Measurements from ENCODE around the gene SHB.

SHB gene

DNA sequence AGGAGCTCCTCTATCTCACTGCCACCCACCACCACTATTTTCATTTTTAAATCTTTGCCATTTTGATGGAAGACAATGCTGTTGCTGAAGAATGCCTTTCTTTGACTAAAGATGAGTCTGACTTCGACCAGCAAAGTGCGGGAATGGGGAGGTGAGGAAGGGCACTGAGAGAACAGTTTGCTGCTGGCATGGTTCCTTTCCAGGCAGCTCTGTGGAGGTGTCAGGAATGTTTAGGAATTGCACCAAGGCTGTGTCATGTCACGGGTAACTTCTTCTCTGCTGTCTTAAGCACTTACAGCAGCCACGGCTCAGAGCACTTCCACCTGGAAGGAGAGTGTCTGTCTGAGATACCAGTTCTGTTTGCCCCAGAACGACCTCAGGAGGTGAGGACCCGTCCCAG is 41.4 kb upstream of the SHB start:
- Histone ChIP-seq H3K27me3 (replicated peaks; ENCODE audit: control insufficient read depth, insufficient read depth, low read length) (no peaks in the 10 kb centered on the region; the same call in 1 of the 2 replicates), H3K36me3 (ENCODE audit: control insufficient read depth, insufficient read depth, low read length) (no peaks in the 10 kb centered on the region), H3K4me3 (replicated peaks; ENCODE audit: low read depth, low read length) (no peak overlapping the region)
- TF ChIP-seq, protein P1, sequence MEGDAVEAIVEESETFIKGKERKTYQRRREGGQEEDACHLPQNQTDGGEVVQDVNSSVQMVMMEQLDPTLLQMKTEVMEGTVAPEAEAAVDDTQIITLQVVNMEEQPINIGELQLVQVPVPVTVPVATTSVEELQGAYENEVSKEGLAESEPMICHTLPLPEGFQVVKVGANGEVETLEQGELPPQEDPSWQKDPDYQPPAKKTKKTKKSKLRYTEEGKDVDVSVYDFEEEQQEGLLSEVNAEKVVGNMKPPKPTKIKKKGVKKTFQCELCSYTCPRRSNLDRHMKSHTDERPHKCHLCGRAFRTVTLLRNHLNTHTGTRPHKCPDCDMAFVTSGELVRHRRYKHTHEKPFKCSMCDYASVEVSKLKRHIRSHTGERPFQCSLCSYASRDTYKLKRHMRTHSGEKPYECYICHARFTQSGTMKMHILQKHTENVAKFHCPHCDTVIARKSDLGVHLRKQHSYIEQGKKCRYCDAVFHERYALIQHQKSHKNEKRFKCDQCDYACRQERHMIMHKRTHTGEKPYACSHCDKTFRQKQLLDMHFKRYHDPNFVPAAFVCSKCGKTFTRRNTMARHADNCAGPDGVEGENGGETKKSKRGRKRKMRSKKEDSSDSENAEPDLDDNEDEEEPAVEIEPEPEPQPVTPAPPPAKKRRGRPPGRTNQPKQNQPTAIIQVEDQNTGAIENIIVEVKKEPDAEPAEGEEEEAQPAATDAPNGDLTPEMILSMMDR (IDR thresholded peaks at IDR 0.05; ENCODE audit: insufficient read depth, low read length, poor library complexity, severe bottlenecking) = no peak
- no peak for DNase-seq (ENCODE audit: extremely low read depth, insufficient read length)

DNA sequence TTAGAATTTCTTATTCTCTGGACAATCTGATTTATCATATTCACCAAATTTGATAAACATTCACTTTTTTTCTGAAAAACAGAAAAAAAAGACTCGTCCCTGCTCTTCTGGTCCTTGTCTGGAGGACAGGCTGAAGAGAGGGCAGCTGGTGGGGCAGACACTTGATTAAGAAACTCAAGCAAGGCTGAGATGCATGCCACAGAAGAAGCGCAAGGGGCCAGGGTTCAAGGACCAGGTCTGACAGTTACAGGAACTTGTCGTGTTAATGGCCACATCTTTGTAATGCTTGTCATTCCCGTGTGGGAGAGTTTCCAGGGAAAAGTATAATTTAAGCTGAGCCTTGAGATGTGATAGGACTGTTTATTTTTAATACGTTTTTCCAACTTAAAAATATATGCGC is 40.6 kb upstream of the SHB start:
- no peaks in the 10 kb centered on the region for H3K36me3 ChIP-seq (ENCODE audit: control insufficient read depth, insufficient read depth, low read length)
- DNase-seq (ENCODE audit: extremely low read depth, insufficient read length) = no peak
- no peak overlapping the region for H3K4me3 ChIP-seq (replicated peaks; ENCODE audit: low read depth, low read length)
- no peaks in the 10 kb centered on the region for H3K27me3 ChIP-seq (replicated peaks; ENCODE audit: control insufficient read depth, insufficient read depth, low read length)
- TF ChIP-seq, protein P1 (IDR thresholded peaks at IDR 0.05; ENCODE audit: insufficient read depth, low read length, poor library complexity, severe bottlenecking) = no peak

DNA sequence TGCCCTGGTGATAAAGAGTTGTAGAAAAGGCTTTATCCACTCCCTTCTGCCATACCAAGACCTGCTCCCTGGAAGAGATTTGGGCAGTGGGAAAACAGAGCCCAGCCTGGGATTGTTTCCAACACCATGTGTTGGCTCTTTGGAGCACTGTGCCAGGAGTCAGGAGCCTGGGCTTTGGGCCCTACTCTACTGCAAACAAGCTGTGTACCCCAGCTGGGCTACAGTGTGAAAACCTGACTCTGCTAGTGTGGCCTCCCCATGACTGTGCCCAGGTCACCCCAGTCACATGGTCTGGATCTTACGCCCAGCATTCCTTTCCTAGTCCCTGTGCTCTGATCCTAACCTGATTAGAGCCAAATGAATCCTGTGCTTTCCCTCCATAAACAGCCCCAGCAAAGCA is 39.3 kb upstream of the SHB start:
- TF ChIP-seq, protein P1 (IDR thresholded peaks at IDR 0.05; ENCODE audit: insufficient read depth, low read length, poor library complexity, severe bottlenecking) = no peak

DNA sequence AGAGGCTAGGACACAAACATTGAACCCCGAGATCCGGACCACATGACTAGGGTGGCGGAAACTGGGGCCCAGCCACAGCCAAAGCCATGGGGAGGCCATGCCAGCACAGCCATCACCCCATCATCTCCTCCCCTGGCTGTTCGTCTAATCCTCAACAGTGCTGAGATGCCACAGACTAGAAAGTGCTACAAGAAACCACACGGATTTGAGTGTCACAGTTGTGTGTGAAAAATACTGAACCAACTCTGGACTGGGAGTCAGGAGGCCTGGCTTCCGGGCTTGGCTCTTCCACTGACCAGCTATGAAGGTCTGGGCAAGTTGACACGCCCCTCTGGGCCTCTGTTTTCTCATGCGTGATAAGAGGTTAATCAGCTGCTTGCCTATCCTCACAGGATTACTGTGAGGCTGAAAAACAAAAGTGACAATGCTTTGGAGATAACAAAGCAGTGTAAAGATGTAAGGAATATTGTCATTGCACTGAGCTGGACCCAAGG is 38.8 kb upstream of the SHB start:
- no peaks in the 10 kb centered on the region for H3K27me3 ChIP-seq (replicated peaks; ENCODE audit: control insufficient read depth, insufficient read depth, low read length)
- H3K4me3 ChIP-seq (replicated peaks; ENCODE audit: low read depth, low read length) = no peak overlapping the region
- H3K36me3 ChIP-seq (ENCODE audit: control insufficient read depth, insufficient read depth, low read length) = no peaks in the 10 kb centered on the region
- TF ChIP-seq, protein P1 (IDR thresholded peaks at IDR 0.05; ENCODE audit: insufficient read depth, low read length, poor library complexity, severe bottlenecking) = no peak
- DNase-seq (ENCODE audit: extremely low read depth, insufficient read length) = no peak

More for the DNA sequence above, 39.3 kb upstream of the SHB start:
- Histone ChIP-seq H3K27me3 (replicated peaks; ENCODE audit: control insufficient read depth, insufficient read depth, low read length) (no peaks in the 10 kb centered on the region), H3K4me3 (replicated peaks; ENCODE audit: low read depth, low read length) (no peak overlapping the region), H3K36me3 (ENCODE audit: control insufficient read depth, insufficient read depth, low read length) (no peaks in the 10 kb centered on the region)
- DNase-seq (ENCODE audit: extremely low read depth, insufficient read length) = no peak

DNA sequence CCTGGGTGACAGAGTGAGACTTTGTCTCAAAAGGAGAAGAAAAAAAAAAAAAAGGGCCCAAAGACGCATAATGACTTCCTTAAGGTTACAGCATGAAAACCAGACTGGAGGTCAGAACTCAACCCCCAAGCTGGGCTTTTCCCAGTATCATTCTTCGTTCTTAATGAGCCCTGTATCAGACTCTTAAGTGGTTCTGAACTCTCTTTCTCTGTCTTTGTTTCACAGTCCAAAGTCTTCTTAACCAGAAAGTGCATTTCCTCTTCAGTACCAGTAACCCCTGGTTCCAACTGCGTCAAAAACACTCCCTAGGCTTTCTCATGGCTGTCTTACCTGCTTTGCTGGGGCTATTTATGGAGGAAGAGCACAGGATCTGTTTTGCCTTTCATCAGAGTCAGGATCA is 38.4 kb upstream of the SHB start:
- Histone ChIP-seq H3K36me3 (ENCODE audit: control insufficient read depth, insufficient read depth, low read length) (no peaks in the 10 kb centered on the region), H3K27me3 (replicated peaks; ENCODE audit: control insufficient read depth, insufficient read depth, low read length) (no peaks in the 10 kb centered on the region), H3K4me3 (replicated peaks; ENCODE audit: low read depth, low read length) (no peak overlapping the region)
- TF ChIP-seq, protein P1 (IDR thresholded peaks at IDR 0.05; ENCODE audit: insufficient read depth, low read length, poor library complexity, severe bottlenecking) = no peak
- no peak for DNase-seq (ENCODE audit: extremely low read depth, insufficient read length)

DNA sequence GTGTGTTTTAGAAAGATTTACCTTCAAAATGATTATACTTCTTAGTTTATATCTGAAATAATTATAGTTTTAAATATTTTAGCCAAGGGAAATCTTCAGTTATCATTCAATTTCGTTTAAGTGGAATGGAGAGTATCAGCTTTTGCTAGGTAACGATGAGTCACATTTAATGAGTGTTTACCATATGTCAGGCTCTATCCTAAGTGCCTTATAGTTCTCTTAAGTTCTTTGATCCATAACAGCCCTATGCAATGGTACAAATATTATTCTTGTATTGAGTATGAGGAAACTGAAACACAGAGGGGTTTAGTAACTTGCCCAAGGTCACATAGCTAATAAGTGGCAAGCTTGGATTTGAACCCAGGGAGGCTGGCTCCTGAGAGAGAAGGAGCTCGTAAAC is 37.5 kb upstream of the SHB start:
- H3K36me3 ChIP-seq (ENCODE audit: control insufficient read depth, insufficient read depth, low read length) = no peaks in the 10 kb centered on the region
- no peak overlapping the region for H3K4me3 ChIP-seq (replicated peaks; ENCODE audit: low read depth, low read length)
- TF ChIP-seq, protein P1 (IDR thresholded peaks at IDR 0.05; ENCODE audit: insufficient read depth, low read length, poor library complexity, severe bottlenecking) = no peak
- H3K27me3 ChIP-seq (replicated peaks; ENCODE audit: control insufficient read depth, insufficient read depth, low read length) = no peaks in the 10 kb centered on the region
- DNase-seq (ENCODE audit: extremely low read depth, insufficient read length) = no peak

All from GM06990 (cell line).